H1 (cell line): Measurements from ENCODE around the gene ZAP70.

Experiments
- CTCF ChIP-seq, 3 experiments: IDR thresholded peaks; 1 replicate in 2 of 3; 2 replicates in 1 of 3; pipeline versions ENCODE4 v1.5.1 to v1.6.1; 2011; ENCODE audit warnings: low read length in 3 of 3, mild to moderate bottlenecking in 3 of 3, inconsistent platforms in 2 of 3, low read depth in 1 of 3, moderate library complexity in 1 of 3; ENCODE audit not compliant: insufficient read depth in 1 of 3; ENCODE audit errors: control extremely low read depth in 1 of 3
- EP300 ChIP-seq, 2 experiments: IDR thresholded peaks; 1 replicate in 1 of 2; 2 replicates in 1 of 2; pipeline ENCODE4 v1.6.1; 2011 to 2012; ENCODE audit warnings: low read depth in 2 of 2, low read length in 2 of 2, mild to moderate bottlenecking in 2 of 2, borderline replicate concordance in 1 of 2, inconsistent platforms in 1 of 2, moderate library complexity in 1 of 2
- JUN ChIP-seq: IDR thresholded peaks from 2 replicates; pipeline ENCODE4 v1.6.1; 2011; ENCODE audit warnings: low read depth, mild to moderate bottlenecking, improper control_type of control experiment, low read length
- POLR2A ChIP-seq, 2 experiments: IDR thresholded peaks; 1 replicate in 1 of 2; 2 replicates in 1 of 2; pipeline ENCODE4 v1.6.1; 2011; ENCODE audit warnings: low read depth in 2 of 2, low read length in 2 of 2, mild to moderate bottlenecking in 2 of 2; ENCODE audit errors: control extremely low read depth in 1 of 2
- POLR2AphosphoS5 ChIP-seq: IDR thresholded peaks from 2 replicates; pipeline ENCODE4 v1.6.1; 2011; ENCODE audit warnings: low read depth, low read length
- RFX5 ChIP-seq: IDR thresholded peaks from 2 replicates; pipeline ENCODE4 v1.6.1; 2011; ENCODE audit warnings: low read depth, low read length, improper control_type of control experiment, borderline replicate concordance
- SAP30 ChIP-seq: fragments of 300-600 bp; sonication (generic); IDR thresholded peaks from 2 replicates; pipeline ENCODE4 v1.7.1; 2012; ENCODE audit warnings: low read length, moderate library complexity, mild to moderate bottlenecking, inconsistent platforms; ENCODE audit not compliant: insufficient read depth, insufficient replicate concordance
- SIN3A ChIP-seq, 2 experiments: IDR thresholded peaks in 1 of 2; conservative IDR thresholded peaks in 1 of 2; 2 replicates each; pipeline ENCODE4 v1.6.1; 2011 to 2012; ENCODE audit warnings: low read length in 2 of 2, improper control_type of control experiment in 1 of 2, low read depth in 1 of 2, mild to moderate bottlenecking in 1 of 2
- TAF1 ChIP-seq: IDR thresholded peaks from 2 replicates; pipeline ENCODE4 v1.6.1; 2011; ENCODE audit warnings: mild to moderate bottlenecking, low read depth, low read length
- USF2 ChIP-seq: IDR thresholded peaks from 2 replicates; pipeline ENCODE4 v1.6.1; 2011; ENCODE audit warnings: low read length, improper control_type of control experiment

- no peak for TF ChIP-seq POLR2AphosphoS5
- TF ChIP-seq SIN3A (conservative IDR thresholded peaks at IDR 0.05 in 1 of 2, IDR thresholded peaks at IDR 0.05 in 1 of 2; ENCODE audit: low read depth in 1 of 2, low read length in 2 of 2) = no peak
- TF ChIP-seq CTCF (IDR thresholded peaks at IDR 0.05; ENCODE audit: control extremely low read depth in 1 of 3, insufficient read depth in 1 of 3, low read depth in 1 of 3, low read length in 3 of 3) = no peak
- TF ChIP-seq JUN = no peak
- no peak for TF ChIP-seq TAF1
- TF ChIP-seq RFX5 = no peak
- no peak for TF ChIP-seq EP300 (IDR thresholded peaks at IDR 0.05; ENCODE audit: borderline replicate concordance in 1 of 2, low read depth in 2 of 2, low read length in 2 of 2)
- no peak for TF ChIP-seq SAP30
- no peak for TF ChIP-seq POLR2A (IDR thresholded peaks at IDR 0.05; ENCODE audit: control extremely low read depth in 1 of 2, low read depth in 2 of 2, low read length in 2 of 2)
- no peak for TF ChIP-seq USF2
Observed at GRCh38 chr2:97669448-97669847, 43.9 kb upstream of the ZAP70 start, which contains the start of gene C2orf92.
